WI38 (cell line): ENCODE data around the gene LIX1.

Experiments used
- H3K4me3 ChIP-seq: 2 replicates; pipeline ENCODE4 v1.5.1; 2011; ENCODE audit warnings: low read depth, mild to moderate bottlenecking, control low read depth, low read length
- TF ChIP-seq, protein P1 (sequence below): IDR thresholded peaks from 2 replicates; pipeline ENCODE4 v1.5.1; 2012; ENCODE audit warnings: low read depth, mild to moderate bottlenecking, control low read depth, low read length

LIX1 gene

DNA sequence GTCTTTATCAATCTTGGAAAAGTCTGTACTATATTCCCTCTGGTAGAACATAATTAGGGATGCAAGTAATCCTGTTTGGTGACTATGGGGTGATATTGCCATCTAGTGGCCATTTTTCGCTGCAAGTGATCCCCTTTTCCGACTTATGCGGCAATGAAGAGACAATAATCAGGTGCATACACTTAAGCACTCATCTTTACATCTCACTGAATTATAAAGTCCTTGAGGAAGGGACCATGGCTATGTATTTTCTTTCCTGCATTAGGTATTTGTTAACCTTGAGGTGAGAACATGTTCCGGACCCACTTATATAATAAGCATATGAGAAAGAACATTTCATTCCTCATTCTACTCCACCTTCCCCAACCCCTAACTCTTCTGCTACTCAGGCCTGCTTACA lies 19.6 kb upstream of the LIX1 start:
- H3K4me3 ChIP-seq, result no peak overlapping the region
- TF ChIP-seq, protein P1, sequence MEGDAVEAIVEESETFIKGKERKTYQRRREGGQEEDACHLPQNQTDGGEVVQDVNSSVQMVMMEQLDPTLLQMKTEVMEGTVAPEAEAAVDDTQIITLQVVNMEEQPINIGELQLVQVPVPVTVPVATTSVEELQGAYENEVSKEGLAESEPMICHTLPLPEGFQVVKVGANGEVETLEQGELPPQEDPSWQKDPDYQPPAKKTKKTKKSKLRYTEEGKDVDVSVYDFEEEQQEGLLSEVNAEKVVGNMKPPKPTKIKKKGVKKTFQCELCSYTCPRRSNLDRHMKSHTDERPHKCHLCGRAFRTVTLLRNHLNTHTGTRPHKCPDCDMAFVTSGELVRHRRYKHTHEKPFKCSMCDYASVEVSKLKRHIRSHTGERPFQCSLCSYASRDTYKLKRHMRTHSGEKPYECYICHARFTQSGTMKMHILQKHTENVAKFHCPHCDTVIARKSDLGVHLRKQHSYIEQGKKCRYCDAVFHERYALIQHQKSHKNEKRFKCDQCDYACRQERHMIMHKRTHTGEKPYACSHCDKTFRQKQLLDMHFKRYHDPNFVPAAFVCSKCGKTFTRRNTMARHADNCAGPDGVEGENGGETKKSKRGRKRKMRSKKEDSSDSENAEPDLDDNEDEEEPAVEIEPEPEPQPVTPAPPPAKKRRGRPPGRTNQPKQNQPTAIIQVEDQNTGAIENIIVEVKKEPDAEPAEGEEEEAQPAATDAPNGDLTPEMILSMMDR, result peak; percentile 74

DNA sequence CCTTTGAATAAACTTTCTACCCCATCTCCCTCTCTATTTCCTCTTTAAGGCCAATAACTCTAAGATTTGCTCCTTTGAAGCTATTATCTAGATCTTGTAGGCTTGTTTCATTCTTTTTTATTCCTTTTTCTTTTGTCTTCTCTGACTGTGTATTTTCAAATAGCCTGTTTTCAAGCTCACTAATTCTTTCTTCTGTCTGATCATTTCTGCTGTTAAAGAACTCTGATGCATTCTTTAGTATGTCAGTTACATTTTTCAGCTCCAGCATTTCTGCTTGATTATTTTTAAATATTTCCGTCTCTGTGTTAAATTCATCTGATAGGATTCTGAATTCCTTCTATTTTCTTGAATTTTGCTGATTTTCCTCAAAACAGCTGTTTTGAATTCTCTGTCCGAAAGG lies 15.3 kb upstream of the LIX1 start:
- TF ChIP-seq, protein P1, result no peak
- no peak overlapping the region for H3K4me3 ChIP-seq

- TF ChIP-seq, protein P1, result no peak
- no peak overlapping the region for H3K4me3 ChIP-seq
These were observed 9.0 kb upstream of the LIX1 start for GRCh38 chr5:97151370-97151769.

GRCh38 chr5:97150401-97150800 lies 8.0 kb upstream of the LIX1 start:
- no peak overlapping the region for H3K4me3 ChIP-seq
- TF ChIP-seq, protein P1, result no peak

DNA sequence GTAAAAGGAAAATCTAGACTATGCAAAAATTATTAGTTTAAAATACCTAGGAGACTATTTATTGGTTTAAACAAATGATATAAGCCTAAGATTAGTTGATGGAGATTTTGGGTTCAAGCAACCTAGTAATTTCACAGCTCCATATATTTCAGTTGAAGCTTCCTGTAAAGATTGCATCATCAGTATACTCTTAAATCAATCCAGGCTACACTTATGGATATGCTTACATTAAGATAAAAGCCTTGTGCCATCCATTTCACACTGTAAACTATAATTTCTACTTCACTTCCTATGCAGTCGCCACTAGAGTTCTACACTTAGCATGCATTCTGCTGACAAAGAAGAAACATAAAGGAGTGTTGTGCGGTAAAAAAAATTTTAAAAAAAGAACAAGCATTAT lies 7.3 kb upstream of the LIX1 start:
- H3K4me3 ChIP-seq, result no peak overlapping the region
- TF ChIP-seq, protein P1, result no peak

DNA sequence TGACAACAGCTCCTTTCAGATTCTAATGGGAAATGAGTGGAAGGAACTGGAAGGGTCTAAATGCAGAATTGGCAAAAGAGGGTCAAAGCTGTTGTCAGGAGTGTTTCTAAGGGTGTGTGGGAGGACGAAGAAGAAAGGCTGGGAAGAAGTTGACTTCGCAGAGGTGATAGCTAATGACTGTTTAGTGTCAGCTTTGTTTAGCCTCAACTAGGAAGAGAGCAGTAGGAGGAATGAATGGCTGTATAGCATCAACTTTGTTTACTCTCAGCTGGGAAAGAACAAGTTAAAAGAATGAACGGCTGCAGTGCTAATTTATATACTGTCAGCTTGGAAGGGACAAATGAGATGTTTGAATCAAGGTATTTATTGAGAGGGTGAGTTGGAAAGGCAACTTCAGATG lies 5.9 kb upstream of the LIX1 start:
- no peak overlapping the region for H3K4me3 ChIP-seq
- TF ChIP-seq, protein P1, result no peak

- TF ChIP-seq, protein P1, result no peak
- H3K4me3 ChIP-seq, result no peak overlapping the region
These were observed 1.3 kb upstream of the LIX1 start for GRCh38 chr5:97143704-97144103.
